Caki2 (cell line): ENCODE data around the gene ERGIC1. TPM values are rescaled to one million over a fixed set of nuclear protein-coding genes. Genes with fewer than 3 reads are reported as not detected.

ENCODE experiments used
- DNase-seq: peaks from one replicate; pipeline ENCODE4 v3.0.0-alpha.2; 2015; ENCODE audit warnings: low read depth
- in situ Hi-C: cut with HindIII; loops from 2 replicates; pipeline ENCODE4 v1.10.0; 2016; ENCODE audit warnings: low sequenced_read_pairs, low pct_unique_long_range_greater_than_20kb, mixed read lengths
- total RNA-seq: library from RNA; depleted of rRNA; stranded (reverse); fragments of >200 nt; shearing (Covaris generic); gene quantifications from 2 replicates; pipeline ENCODE4 v1.2.3, GENCODE V29; 2014; ENCODE audit warnings: low replicate concordance

The ERGIC1 gene
- total RNA-seq, 1 experiment from 2014 or later: 84.8 TPM

- in situ Hi-C loops: no loop called here
- DNase-seq: no peak
Observed at GRCh38 chr5:172819569-172819968, 14.5 kb upstream of the ERGIC1 start.

GRCh38 chr5:172820046-172820767 lies 13.8 kb upstream of the ERGIC1 start:
- DNase-seq: peak; percentile 52
- in situ Hi-C loops: no loop called here

- in situ Hi-C loops: no loop called here
- no peak for DNase-seq
Observed at GRCh38 chr5:172821340-172821985, 12.6 kb upstream of the ERGIC1 start.

GRCh38 chr5:172823840-172824362 lies 10.2 kb upstream of the ERGIC1 start:
- DNase-seq: no peak
- in situ Hi-C loops: no loop called here

- in situ Hi-C loops: no loop called here
- DNase-seq: no peak
Observed at GRCh38 chr5:172825610-172826204, 8.3 kb upstream of the ERGIC1 start.

- no peak for DNase-seq
- in situ Hi-C loops: no loop called here
Observed at GRCh38 chr5:172827841-172828240, 6.2 kb upstream of the ERGIC1 start.

GRCh38 chr5:172828911-172829431 lies 5.1 kb upstream of the ERGIC1 start:
- in situ Hi-C loops: no loop called here
- no peak for DNase-seq

- no peak for DNase-seq
- in situ Hi-C loops: no loop called here
Observed at GRCh38 chr5:172830275-172830799, 3.7 kb upstream of the ERGIC1 start.

- in situ Hi-C loops: no loop called here
- no peak for DNase-seq
Observed at GRCh38 chr5:172830876-172831662, 3.0 kb upstream of the ERGIC1 start.

GRCh38 chr5:172832383-172833315 lies 1.4 kb upstream of the ERGIC1 start:
- no peak for DNase-seq
- in situ Hi-C loops: no loop called here

GRCh38 chr5:172833372-172833685 lies 722 bp upstream of the ERGIC1 start:
- in situ Hi-C loops: no loop called here
- no peak for DNase-seq

- DNase-seq: no peak
- in situ Hi-C loops: no loop called here
Observed at GRCh38 chr5:172834415-172835289, 601 bp downstream of the ERGIC1 start.

- in situ Hi-C loops: no loop called here
- DNase-seq: no peak
Observed at GRCh38 chr5:172835290-172835993, 1.4 kb downstream of the ERGIC1 start.

- in situ Hi-C loops: no loop called here
Observed at GRCh38 chr5:172835994-172836356, 1.9 kb downstream of the ERGIC1 start.

GRCh38 chr5:172837640-172838039 lies 3.6 kb downstream of the ERGIC1 start:
- DNase-seq: no peak

More at GRCh38 chr5:172835994-172836356, 1.9 kb downstream of the ERGIC1 start:
- no peak for DNase-seq

More at GRCh38 chr5:172837640-172838039, 3.6 kb downstream of the ERGIC1 start:
- in situ Hi-C loops: no loop called here
